A549 (cell line): Measurements from ENCODE around the gene PPOX. TPM values are rescaled to one million over a fixed set of nuclear protein-coding genes. Genes with fewer than 3 reads are reported as not detected.
A peak's percentile ranks its signal among the peaks of the same experiment; 100 is the strongest.

Source experiments
- ATAC-seq, 2 experiments: fragments of 200-7000 bp in 1 of 2; fragments of >200 bp in 1 of 2; cut with Nextera tagmentation in 1 of 2; cut with Tn5 transposase in 1 of 2; 3 replicates each; pipeline versions ENCODE4 v1.8.0 to v1.9.1; 2018 to 2020; ENCODE audit warnings: mild to moderate bottlenecking in 1 of 2, moderate library complexity in 1 of 2
- CTCF ChIA-PET: fragments of 300-600 bp; sonication (Branson Sonifier 250); formaldehyde crosslinking; extraction: SDS; loops from one replicate; lab custom pipeline; 2021; ENCODE audit warnings: antibody characterized with exemption, inconsistent platforms; lab: Yijun Ruan, JAX
- POLR2A ChIA-PET: fragments of 350-600 bp; formaldehyde crosslinking; extraction: SDS; loops from one replicate; lab custom pipeline; 2021; ENCODE audit warnings: antibody characterized with exemption, inconsistent platforms; lab: Yijun Ruan, JAX
- DNase-seq, 2 experiments: peaks; one replicate each; pipeline versions ENCODE4 v3.0.0 to v3.0.0-alpha.2; 2011 to 2016; ENCODE audit warnings: low read depth in 1 of 2, low spot score in 1 of 2
- FAIRE-seq: peaks from 2 replicates; lab custom pipeline; 2011; peaks lifted over from hg19 to GRCh38; lab: Jason Lieb, UNC
- H3K27ac ChIP-seq, 2 experiments: fragments of >200 bp; sonication (Bioruptor Twin); formaldehyde crosslinking; 3 replicates each; pipeline ENCODE4 v1.5.1; 2016 to 2017
- H3K4me1 ChIP-seq: fragments of >200 bp; sonication (Bioruptor Twin); formaldehyde crosslinking; 3 replicates; pipeline ENCODE4 v1.6.1; 2016
- H3K4me2 ChIP-seq: fragments of >200 bp; sonication (Bioruptor Twin); formaldehyde crosslinking; 3 replicates; pipeline ENCODE4 v1.6.1; 2016
- H3K4me3 ChIP-seq: fragments of >200 bp; sonication (Bioruptor Twin); formaldehyde crosslinking; 3 replicates; pipeline ENCODE4 v1.5.1; 2016
- H3K9me3 ChIP-seq: fragments of >200 bp; sonication (Bioruptor Twin); formaldehyde crosslinking; 3 replicates; pipeline ENCODE4 v1.6.1; 2016
- BCL3 ChIP-seq: fragments of >200 bp; sonication (Bioruptor Twin); formaldehyde crosslinking; IDR thresholded peaks from 3 replicates; pipeline ENCODE4 v1.6.1; 2016
- BHLHE40 ChIP-seq: IDR thresholded peaks from 2 replicates; pipeline ENCODE4 v1.6.1; 2012; ENCODE audit warnings: low read depth, low read length, inconsistent platforms
- CHD4 ChIP-seq: fragments of 200-600 bp; sonication (generic); IDR thresholded peaks from 2 replicates; pipeline ENCODE4 v1.6.1; 2016; ENCODE audit warnings: antibody characterized with exemption, mild to moderate bottlenecking, borderline replicate concordance
- EHF ChIP-seq: fragments of 250-450 bp; sonication (Bioruptor Pico); IDR thresholded peaks from 2 replicates; pipeline ENCODE4 v1.5.0; 2020; ENCODE audit warnings: mild to moderate bottlenecking
- EHMT2 ChIP-seq: fragments of 200-600 bp; sonication (generic); IDR thresholded peaks from 2 replicates; pipeline ENCODE4 v1.6.1; 2016; ENCODE audit warnings: antibody characterized with exemption, low read depth, mild to moderate bottlenecking, moderate library complexity
- ESRRA ChIP-seq: fragments of 150-350 bp; IDR thresholded peaks from 2 replicates; pipeline ENCODE4 v1.6.1; 2014; ENCODE audit warnings: mild to moderate bottlenecking, low read length, borderline replicate concordance
- GATA3 ChIP-seq: IDR thresholded peaks from 2 replicates; pipeline ENCODE4 v1.6.1; 2012; ENCODE audit warnings: borderline replicate concordance
- HEYL ChIP-seq: fragments of 250-450 bp; sonication (Bioruptor Pico); IDR thresholded peaks from 2 replicates; pipeline ENCODE4 v1.8.0; 2021; ENCODE audit warnings: mild to moderate bottlenecking, moderate library complexity
- HOXB13 ChIP-seq: fragments of 250-450 bp; sonication (Bioruptor Pico); IDR thresholded peaks from 2 replicates; pipeline ENCODE4 v1.5.0; 2020; ENCODE audit warnings: low read depth, mild to moderate bottlenecking, moderate library complexity
- HOXB5 ChIP-seq: fragments of 250-450 bp; sonication (Bioruptor Pico); IDR thresholded peaks from 2 replicates; pipeline ENCODE4 v1.5.0; 2020; ENCODE audit warnings: mild to moderate bottlenecking, moderate library complexity
- JUN ChIP-seq, 2 experiments: fragments of >200 bp; sonication (Bioruptor Twin); formaldehyde crosslinking; IDR thresholded peaks; 2 replicates in 1 of 2; 3 replicates in 1 of 2; pipeline ENCODE4 v1.6.1; 2016 to 2017
- KDM1A ChIP-seq: fragments of 200-600 bp; sonication (generic); IDR thresholded peaks from 2 replicates; pipeline ENCODE4 v1.6.1; 2016; ENCODE audit warnings: low read depth, mild to moderate bottlenecking
- MAFK ChIP-seq: fragments of 450-650 bp; IDR thresholded peaks from 2 replicates; pipeline ENCODE4 v1.6.1; 2014; ENCODE audit not compliant: partially characterized antibody
- NFE2L2 ChIP-seq: fragments of 150-350 bp; conservative IDR thresholded peaks from 2 replicates; pipeline ENCODE4 v1.6.1; 2014; ENCODE audit warnings: low read length
- PBX3 ChIP-seq: IDR thresholded peaks from 2 replicates; pipeline ENCODE4 v1.6.1; 2012
- PHF8 ChIP-seq: fragments of 200-600 bp; sonication (generic); IDR thresholded peaks from 2 replicates; pipeline ENCODE4 v1.6.1; 2016; ENCODE audit warnings: low read depth, mild to moderate bottlenecking, antibody characterized with exemption, moderate library complexity, borderline replicate concordance
- POLR2A ChIP-seq: IDR thresholded peaks from 2 replicates; pipeline ENCODE4 v1.6.1; 2012; ENCODE audit warnings: mild to moderate bottlenecking, low read length
- POLR2AphosphoS2 ChIP-seq: conservative IDR thresholded peaks from 2 replicates; pipeline ENCODE4 v1.6.1; 2012; ENCODE audit warnings: low read length, improper control_type of control experiment, inconsistent platforms
- RAD21 ChIP-seq, 2 experiments: fragments of >200 bp in 1 of 2; sonication (Bioruptor Twin) in 1 of 2; formaldehyde crosslinking in 1 of 2; IDR thresholded peaks in 1 of 2; conservative IDR thresholded peaks in 1 of 2; 2 replicates in 1 of 2; 3 replicates in 1 of 2; pipeline ENCODE4 v1.6.1; 2012 to 2018; ENCODE audit warnings: inconsistent platforms in 1 of 2
- RFX5 ChIP-seq: fragments of 450-650 bp; IDR thresholded peaks from 2 replicates; pipeline ENCODE4 v1.7.1; 2014; ENCODE audit warnings: antibody characterized with exemption, mild to moderate bottlenecking, moderate library complexity
- SMC3 ChIP-seq: fragments of >200 bp; sonication (Bioruptor Twin); formaldehyde crosslinking; IDR thresholded peaks from 3 replicates; pipeline ENCODE4 v1.6.1; 2018; ENCODE audit warnings: inconsistent platforms
- USF2 ChIP-seq: fragments of 450-650 bp; IDR thresholded peaks from 2 replicates; pipeline ENCODE4 v1.6.1; 2014; ENCODE audit warnings: antibody characterized with exemption
- WGBS: methylation state at CpG from one replicate; pipeline ENCODE4 v1.1.6; 2017; ENCODE audit errors: missing lambda C conversion rate; 5-methylcytosine and 5-hydroxymethylcytosine counted together
- polyA plus RNA-seq, 4 experiments: library from polyadenylated mRNA; depleted of rRNA in 3 of 4; stranded (reverse); fragments of >200 nt; fragmentation: RNase III in 1 of 4; extraction: RNeasy Plus Mini Kit Qiagen cat#74134 plus additional on column Dnase treatment in 1 of 4; gene quantifications; 2 replicates in 3 of 4; 3 replicates in 1 of 4; pipeline ENCODE4 v1.2.3, GENCODE V29; 2011 to 2017

The PPOX gene
- polyA plus RNA-seq, 2 of the 4 experiments (the other 2 are of a cell fraction), result 13.8 to 14.1 TPM

GRCh38 chr1:161174911-161175310 is 8.7 kb downstream of the PPOX start:
- FAIRE-seq (no peak), ATAC-seq (no peak), DNase-seq (no peak)
- CTCF ChIA-PET, result interaction anchor here (1.5 to 2.2 kb wide), 3 partner anchors 9 to 19 kb away, joined by 4 to 16 read pairs (median 4); partner anchors contain the start of gene PPOX
- Histone ChIP-seq H3K9me3 (no peaks in the 10 kb centered on the region), H3K4me1 (peaks cover 11% of the 10 kb centered on the region; the same call in 2 of the 3 replicates), H3K4me2 (no peak overlapping the region), H3K4me3 (no peak overlapping the region), H3K27ac (no peak overlapping the region)
- TF ChIP-seq PBX3, result no peak
- no peak for TF ChIP-seq USF2
- no peak for TF ChIP-seq EHMT2
- no peak for TF ChIP-seq CHD4
- no peak for TF ChIP-seq BCL3
- TF ChIP-seq POLR2AphosphoS2, result no peak
- TF ChIP-seq BHLHE40, result no peak
- POLR2A ChIA-PET, result no interaction called here
- WGBS, result 90% methylated on average over 11 of the region's 11 CpGs

GRCh38 chr1:161175771-161176453 is 9.7 kb downstream of the PPOX start:
- H3K4me3 ChIP-seq, result peak overlapping the region; percentile 63; the same call in 1 of the 3 replicates
- WGBS, result 94% methylated on average over 7 of the region's 10 CpGs
- H3K9me3 ChIP-seq, result no peaks in the 10 kb centered on the region
- H3K27ac ChIP-seq, result no peak overlapping the region
- ATAC-seq, result no peak
- POLR2A ChIA-PET, result interaction anchor here (1.7 to 2.2 kb wide), 2 partner anchors 10 to 43 kb away, joined by 4 to 25 read pairs; partner anchors contain the start of genes DEDD and PPOX
- CTCF ChIA-PET, result interaction anchor here (1.1 to 2.2 kb wide), 7 partner anchors 10 to 206 kb away, joined by 4 to 16 read pairs (median 4); partner anchors contain the start of gene PPOX
- DNase-seq, result no peak
- TF ChIP-seq PHF8, result no peak
- TF ChIP-seq MAFK, result no peak
- no peak for TF ChIP-seq HEYL
- no peak for TF ChIP-seq HOXB13 (CRISPR knock-in tag)
- TF ChIP-seq SMC3, result no peak
- no peak for TF ChIP-seq BCL3
- TF ChIP-seq ESRRA, result no peak
- no peak for TF ChIP-seq RFX5
- no peak for TF ChIP-seq JUN (IDR thresholded peaks at IDR 0.05)
- TF ChIP-seq POLR2A, result no peak
- no peak for TF ChIP-seq RAD21 (conservative IDR thresholded peaks at IDR 0.05 in 1 of 2, IDR thresholded peaks at IDR 0.05 in 1 of 2)
- no peak for TF ChIP-seq EHF (CRISPR knock-in tag)
- no peak for TF ChIP-seq NFE2L2
- TF ChIP-seq KDM1A, result no peak
- no peak for TF ChIP-seq HOXB5 (CRISPR knock-in tag)
- no peak for TF ChIP-seq GATA3
- H3K4me1 ChIP-seq, result peaks cover 11% of the 10 kb centered on the region; the same call in 2 of the 3 replicates
- H3K4me2 ChIP-seq, result peak overlapping the region; percentile 93
- FAIRE-seq, result no peak
